Measurements from ENCODE around the gene LRBA. TPM values are rescaled to one million over a fixed set of nuclear protein-coding genes. Genes with fewer than 3 reads are reported as not detected.

LRBA gene
- total and polyA plus RNA-seq, 2 of the 4 experiments (the other 2 are of a cell fraction): 10.2 to 51.6 TPM

DNA sequence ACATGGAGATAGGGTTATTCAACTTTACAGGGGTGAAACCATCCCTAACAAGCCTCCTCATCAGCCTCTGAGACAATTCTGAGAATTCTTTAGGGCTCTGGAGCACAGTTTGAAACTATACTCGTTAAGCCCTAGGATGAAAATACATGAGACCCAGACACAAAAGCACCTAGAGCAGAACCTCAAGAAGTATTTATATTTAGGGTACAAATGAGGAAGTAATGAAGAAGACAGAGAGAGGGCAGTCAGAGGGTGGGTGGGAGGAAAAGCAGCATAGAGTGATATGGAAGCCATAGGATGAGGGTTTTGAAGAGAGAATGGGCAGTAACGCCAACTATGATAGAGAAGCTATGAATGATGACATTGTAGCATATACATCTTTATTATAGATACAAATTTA is 686.6 kb downstream of the LRBA start:
- no peak overlapping the region for H3K4me2 ChIP-seq (ENCODE audit: low read depth, low read length)

More for the DNA sequence above, 686.6 kb downstream of the LRBA start:
- no CpG with 5 or more reads among the region's 2 CpGs for WGBS, 2 experiments (ENCODE audit: extremely low coverage in 2 of 2, insufficient read length in 1 of 2)
- Histone ChIP-seq H2AK9ac (replicated peaks; ENCODE audit: low read depth, low read length, poor library complexity) (no peak overlapping the region), H3K9me3 (ENCODE audit: control insufficient read depth, insufficient read depth, low read length) (no peaks in the 10 kb centered on the region), H2BK15ac (ENCODE audit: low read depth, low read length) (no peak overlapping the region), H3K36me3 (ENCODE audit: control insufficient read depth, insufficient read depth, low read length) (peaks cover 1% of the 10 kb centered on the region; the same call in 1 of the 2 replicates), H2BK120ac (ENCODE audit: low read depth, low read length) (no peak overlapping the region), H3K14ac (replicated peaks; ENCODE audit: low read depth, low read length) (no peak overlapping the region), H3K27me3 (ENCODE audit: control insufficient read depth, insufficient read depth, low read length) (no peaks in the 10 kb centered on the region), H3K9me1 (ENCODE audit: insufficient read depth, low read length) (peaks cover 2% of the 10 kb centered on the region; the same call in 1 of the 2 replicates), H4K5ac (ENCODE audit: low read depth, low read length) (no peak overlapping the region), H3K4me1 (ENCODE audit: control insufficient read depth, insufficient read depth, low read length) (peaks cover 4% of the 10 kb centered on the region), H4K20me1 (ENCODE audit: insufficient read depth, low read length) (no peaks in the 10 kb centered on the region), H3K18ac (ENCODE audit: low read depth, low read length) (no peak overlapping the region), H2BK20ac (ENCODE audit: low read depth, low read length) (no peak overlapping the region), H3K9ac (ENCODE audit: low read depth, low read length) (no peak overlapping the region), H3K56ac (ENCODE audit: extremely low read depth, insufficient read depth, low read length) (no peak overlapping the region), H3K4ac (ENCODE audit: low read depth, low read length) (no peak overlapping the region), H3K27ac (ENCODE audit: insufficient read depth, low read length) (no peak overlapping the region), H3K4me3 (ENCODE audit: insufficient read depth, low read depth, low read length) (no peak overlapping the region), H2AFZ (replicated peaks; ENCODE audit: low read length, poor library complexity) (no peak overlapping the region), H2BK5ac (ENCODE audit: low read depth, low read length, poor library complexity, severe bottlenecking) (no peak overlapping the region), H3K23ac (ENCODE audit: low read depth, low read length) (no peak overlapping the region), H2AK5ac (ENCODE audit: low read depth, low read length) (no peak overlapping the region), H4K91ac (ENCODE audit: insufficient read depth, low read depth, low read length) (no peak overlapping the region), H3K79me1 (ENCODE audit: low read depth in 1 of 2, low read length in 2 of 2) (no peaks in the 10 kb centered on the region), H4K8ac (ENCODE audit: low read depth in 2 of 2, low read length in 2 of 2) (no peak overlapping the region)
- dilution Hi-C loops (cut with HindIII; ENCODE audit: low sequenced_read_pairs, unreplicated experiment) (no loop called here), intact Hi-C loops (cut with micrococcal nuclease) (no loop called here), in situ Hi-C loops (cut with MboI; ENCODE audit: low sequenced_read_pairs) (no loop called here)
- ChIA-PET POLR2A (ENCODE audit: unreplicated experiment) (no interaction called here), CTCF (no interaction called here)
- DNase-seq: no peak
- TF ChIP-seq RAD21 (IDR thresholded peaks at IDR 0.05; ENCODE audit: low read length) (no peak), BHLHE40 (IDR thresholded peaks at IDR 0.05; ENCODE audit: low read depth, low read length) (no peak), FOS (IDR thresholded peaks at IDR 0.05; ENCODE audit: low read depth, low read length) (no peak), MXI1 (IDR thresholded peaks at IDR 0.05; ENCODE audit: borderline replicate concordance, low read depth, low read length) (no peak), CHD1 (IDR thresholded peaks at IDR 0.05; ENCODE audit: low read depth, low read length) (no peak), NFE2L2 (IDR thresholded peaks at IDR 0.05; ENCODE audit: low read depth, low read length) (no peak), RFX5 (IDR thresholded peaks at IDR 0.05; ENCODE audit: low read depth, low read length) (no peak)
- TF ChIP-seq, protein P1, sequence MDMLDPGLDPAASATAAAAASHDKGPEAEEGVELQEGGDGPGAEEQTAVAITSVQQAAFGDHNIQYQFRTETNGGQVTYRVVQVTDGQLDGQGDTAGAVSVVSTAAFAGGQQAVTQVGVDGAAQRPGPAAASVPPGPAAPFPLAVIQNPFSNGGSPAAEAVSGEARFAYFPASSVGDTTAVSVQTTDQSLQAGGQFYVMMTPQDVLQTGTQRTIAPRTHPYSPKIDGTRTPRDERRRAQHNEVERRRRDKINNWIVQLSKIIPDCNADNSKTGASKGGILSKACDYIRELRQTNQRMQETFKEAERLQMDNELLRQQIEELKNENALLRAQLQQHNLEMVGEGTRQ (IDR thresholded peaks at IDR 0.05; ENCODE audit: low read depth, low read length): no peak
- TF ChIP-seq, protein P2, sequence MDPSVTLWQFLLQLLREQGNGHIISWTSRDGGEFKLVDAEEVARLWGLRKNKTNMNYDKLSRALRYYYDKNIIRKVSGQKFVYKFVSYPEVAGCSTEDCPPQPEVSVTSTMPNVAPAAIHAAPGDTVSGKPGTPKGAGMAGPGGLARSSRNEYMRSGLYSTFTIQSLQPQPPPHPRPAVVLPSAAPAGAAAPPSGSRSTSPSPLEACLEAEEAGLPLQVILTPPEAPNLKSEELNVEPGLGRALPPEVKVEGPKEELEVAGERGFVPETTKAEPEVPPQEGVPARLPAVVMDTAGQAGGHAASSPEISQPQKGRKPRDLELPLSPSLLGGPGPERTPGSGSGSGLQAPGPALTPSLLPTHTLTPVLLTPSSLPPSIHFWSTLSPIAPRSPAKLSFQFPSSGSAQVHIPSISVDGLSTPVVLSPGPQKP (IDR thresholded peaks at IDR 0.05; ENCODE audit: borderline replicate concordance, low read depth, low read length): no peak
- BruUV-seq (replicated peaks): no TSS peak
- ATAC-seq (ENCODE audit: low read depth): no peak
